Sigmoid colon (tissue), 4 donors: ENCODE measurements around the gene PRIM2.
"Not testable (repeated sequence)": the region's sequence is repeated elsewhere in the genome, so short reads cannot be mapped to it uniquely, and the experiment has no call there.

Source experiments
- EP300 ChIP-seq, 4 donors: sonication (generic); formaldehyde crosslinking; IDR thresholded peaks; one replicate each; pipeline ENCODE4 v1.6.1; 2017; ENCODE audit warnings: antibody characterized with exemption in 4 of 4
- POLR2AphosphoS5 ChIP-seq, 4 donors: sonication (generic); formaldehyde crosslinking; IDR thresholded peaks; one replicate each; pipeline ENCODE4 v1.6.1; 2017; ENCODE audit warnings: antibody characterized with exemption in 4 of 4
- TF ChIP-seq, protein P1 (sequence below), 4 experiments: fragments of 450-650 bp in 3 of 4; fragments of 200-600 bp in 1 of 4; IDR thresholded peaks; one replicate each; pipeline ENCODE4 v1.5.1; 2016 to 2019; ENCODE audit warnings: antibody characterized with exemption in 4 of 4, mild to moderate bottlenecking in 3 of 4, moderate library complexity in 2 of 4

DNA sequence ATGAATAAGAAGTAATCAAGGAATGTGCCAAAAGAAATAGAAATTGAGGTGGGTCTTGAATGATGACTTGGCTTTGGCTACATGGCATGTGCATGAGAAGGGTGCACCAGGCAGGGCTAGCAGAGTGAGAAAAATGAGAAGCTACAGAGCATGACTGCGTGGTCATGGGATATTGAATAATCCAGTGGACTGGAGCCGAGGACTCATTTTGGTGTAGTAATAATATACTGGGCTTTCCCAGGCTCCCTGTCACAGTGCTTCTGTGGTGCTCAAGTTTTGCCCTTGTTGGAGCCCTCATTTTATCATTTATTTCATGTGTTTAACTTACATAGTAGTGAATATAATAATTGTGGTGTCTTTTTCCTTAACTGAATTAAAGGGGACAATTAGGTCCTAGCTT, 217.7 kb downstream of the PRIM2 start:
- TF ChIP-seq, protein P1, sequence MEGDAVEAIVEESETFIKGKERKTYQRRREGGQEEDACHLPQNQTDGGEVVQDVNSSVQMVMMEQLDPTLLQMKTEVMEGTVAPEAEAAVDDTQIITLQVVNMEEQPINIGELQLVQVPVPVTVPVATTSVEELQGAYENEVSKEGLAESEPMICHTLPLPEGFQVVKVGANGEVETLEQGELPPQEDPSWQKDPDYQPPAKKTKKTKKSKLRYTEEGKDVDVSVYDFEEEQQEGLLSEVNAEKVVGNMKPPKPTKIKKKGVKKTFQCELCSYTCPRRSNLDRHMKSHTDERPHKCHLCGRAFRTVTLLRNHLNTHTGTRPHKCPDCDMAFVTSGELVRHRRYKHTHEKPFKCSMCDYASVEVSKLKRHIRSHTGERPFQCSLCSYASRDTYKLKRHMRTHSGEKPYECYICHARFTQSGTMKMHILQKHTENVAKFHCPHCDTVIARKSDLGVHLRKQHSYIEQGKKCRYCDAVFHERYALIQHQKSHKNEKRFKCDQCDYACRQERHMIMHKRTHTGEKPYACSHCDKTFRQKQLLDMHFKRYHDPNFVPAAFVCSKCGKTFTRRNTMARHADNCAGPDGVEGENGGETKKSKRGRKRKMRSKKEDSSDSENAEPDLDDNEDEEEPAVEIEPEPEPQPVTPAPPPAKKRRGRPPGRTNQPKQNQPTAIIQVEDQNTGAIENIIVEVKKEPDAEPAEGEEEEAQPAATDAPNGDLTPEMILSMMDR (IDR thresholded peaks at IDR 0.05): not testable (repeated sequence)
- TF ChIP-seq POLR2AphosphoS5, EP300 (IDR thresholded peaks at IDR 0.05): not testable (repeated sequence)
